Epithelial cell of proximal tubule (primary cell): ENCODE results near the gene SCFD2. TPM values are rescaled to one million over a fixed set of nuclear protein-coding genes. Genes with fewer than 3 reads are reported as not detected.
"Not testable (repeated sequence)": the region's sequence is repeated elsewhere in the genome, so short reads cannot be mapped to it uniquely, and the experiment has no call there.

Experiments used
- DNase-seq: peaks from one replicate; pipeline ENCODE4 v3.0.0-alpha.2; 2011; ENCODE audit warnings: low read depth
- H3K4me3 ChIP-seq: 2 replicates; pipeline ENCODE4 v1.5.1; 2011; ENCODE audit warnings: low read depth, mild to moderate bottlenecking, low read length
- total RNA-seq: library from RNA; depleted of rRNA; stranded (reverse); fragments of >200 nt; gene quantifications from 2 replicates; pipeline ENCODE4 v1.2.3, GENCODE V29; 2015
- TF ChIP-seq, protein P1 (sequence below): conservative IDR thresholded peaks from 2 replicates; pipeline ENCODE4 v1.5.1; 2012; ENCODE audit warnings: low read depth, mild to moderate bottlenecking, low read length

The SCFD2 gene
- total RNA-seq, 1 donor from 2014 or later, result 8.9 TPM

DNA sequence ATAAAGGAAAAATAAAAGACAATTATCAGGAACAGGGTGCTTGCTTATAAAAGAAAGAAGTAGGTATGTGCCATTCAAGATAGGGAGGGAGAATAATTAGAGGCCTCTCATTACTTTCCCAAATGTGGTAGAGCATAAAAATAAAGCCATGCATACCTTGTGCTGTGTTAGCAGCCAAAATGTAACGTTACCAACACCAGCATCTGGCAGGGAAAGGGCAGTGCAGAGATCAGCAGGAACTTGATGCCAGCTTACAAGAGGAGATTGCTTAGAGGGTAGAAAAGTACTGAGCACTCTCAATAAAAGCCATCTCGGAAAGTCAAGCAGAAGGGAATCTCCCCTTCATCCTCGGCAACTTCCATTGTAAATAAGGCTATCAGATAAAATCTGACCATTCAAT, 308.2 kb downstream of the SCFD2 start:
- DNase-seq, result no peak
- TF ChIP-seq, protein P1, sequence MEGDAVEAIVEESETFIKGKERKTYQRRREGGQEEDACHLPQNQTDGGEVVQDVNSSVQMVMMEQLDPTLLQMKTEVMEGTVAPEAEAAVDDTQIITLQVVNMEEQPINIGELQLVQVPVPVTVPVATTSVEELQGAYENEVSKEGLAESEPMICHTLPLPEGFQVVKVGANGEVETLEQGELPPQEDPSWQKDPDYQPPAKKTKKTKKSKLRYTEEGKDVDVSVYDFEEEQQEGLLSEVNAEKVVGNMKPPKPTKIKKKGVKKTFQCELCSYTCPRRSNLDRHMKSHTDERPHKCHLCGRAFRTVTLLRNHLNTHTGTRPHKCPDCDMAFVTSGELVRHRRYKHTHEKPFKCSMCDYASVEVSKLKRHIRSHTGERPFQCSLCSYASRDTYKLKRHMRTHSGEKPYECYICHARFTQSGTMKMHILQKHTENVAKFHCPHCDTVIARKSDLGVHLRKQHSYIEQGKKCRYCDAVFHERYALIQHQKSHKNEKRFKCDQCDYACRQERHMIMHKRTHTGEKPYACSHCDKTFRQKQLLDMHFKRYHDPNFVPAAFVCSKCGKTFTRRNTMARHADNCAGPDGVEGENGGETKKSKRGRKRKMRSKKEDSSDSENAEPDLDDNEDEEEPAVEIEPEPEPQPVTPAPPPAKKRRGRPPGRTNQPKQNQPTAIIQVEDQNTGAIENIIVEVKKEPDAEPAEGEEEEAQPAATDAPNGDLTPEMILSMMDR, result no peak
- H3K4me3 ChIP-seq, result no peak overlapping the region

DNA sequence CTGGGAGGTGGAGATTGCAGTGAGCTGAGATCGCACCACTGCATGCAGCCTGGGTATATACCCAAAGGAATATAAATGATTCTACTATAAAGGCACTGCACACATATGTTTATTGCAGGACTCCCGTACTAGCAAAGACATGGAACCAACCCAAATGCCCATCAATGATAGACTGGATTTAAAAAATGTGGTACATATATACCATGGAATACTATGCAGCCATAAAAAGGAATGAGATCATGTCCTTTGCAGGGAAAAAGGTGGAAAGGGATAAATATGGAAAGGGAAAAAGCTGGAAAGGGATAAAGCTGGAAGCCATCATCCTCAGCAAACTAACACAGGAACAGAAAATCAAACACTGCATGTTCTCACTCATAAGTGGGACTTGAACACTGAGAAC, 308.8 kb downstream of the SCFD2 start:
- H3K4me3 ChIP-seq, DNase-seq: not testable (repeated sequence)

DNA sequence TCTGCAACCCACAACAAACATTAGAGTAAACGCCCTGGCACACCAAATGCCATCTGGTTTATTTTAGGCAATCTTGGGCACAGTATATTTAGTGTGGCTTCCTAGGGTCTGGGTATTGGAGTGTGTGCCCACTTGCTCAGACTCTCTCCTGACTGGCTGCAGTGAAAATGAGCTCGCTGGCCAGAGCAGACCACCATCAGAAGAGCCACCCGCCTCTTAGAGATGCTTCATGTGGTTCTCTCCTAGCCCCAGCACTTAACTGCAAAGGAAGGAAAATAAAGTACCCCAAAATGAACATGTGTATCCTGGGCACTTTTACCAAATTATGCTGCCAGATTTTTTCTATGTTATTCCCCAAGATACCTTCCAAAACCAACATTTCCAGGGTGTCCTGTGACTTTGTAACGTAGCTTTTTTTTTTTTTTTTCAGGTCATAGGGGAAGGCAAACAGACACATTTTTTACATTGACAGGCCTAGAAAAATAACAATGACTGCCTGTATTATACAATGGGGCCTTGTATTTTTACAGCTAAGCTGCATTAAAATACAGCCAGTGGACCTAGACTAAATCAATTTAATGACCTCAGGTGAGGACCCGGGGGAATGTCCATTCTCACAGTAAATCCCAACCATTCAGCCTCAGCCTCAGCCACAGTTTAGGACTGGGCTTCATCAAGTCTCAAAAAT, 310.0 kb downstream of the SCFD2 start:
- H3K4me3 ChIP-seq, result no peak overlapping the region
- DNase-seq, result no peak
- TF ChIP-seq, protein P1, result no peak

DNA sequence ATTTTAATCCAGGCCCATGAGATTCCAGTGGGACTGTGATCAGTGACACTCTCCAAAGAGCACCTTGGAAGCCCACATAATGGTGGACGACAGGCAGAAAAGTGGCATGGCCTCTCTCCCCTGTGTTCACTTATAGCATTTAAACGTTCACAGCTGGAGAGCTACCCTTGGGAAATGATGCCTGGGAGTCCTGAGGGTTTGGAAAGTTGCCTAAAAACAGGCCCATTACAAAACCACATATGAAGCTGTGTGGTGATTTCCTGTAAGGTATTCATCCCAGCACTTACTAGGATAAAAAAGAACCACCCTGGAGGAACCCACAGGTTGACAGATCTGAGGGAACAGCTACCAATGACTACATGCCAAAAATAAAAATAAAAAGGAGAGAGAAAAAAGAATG, 310.6 kb downstream of the SCFD2 start:
- TF ChIP-seq, protein P1, result no peak
- no peak for DNase-seq
- H3K4me3 ChIP-seq, result no peak overlapping the region

DNA sequence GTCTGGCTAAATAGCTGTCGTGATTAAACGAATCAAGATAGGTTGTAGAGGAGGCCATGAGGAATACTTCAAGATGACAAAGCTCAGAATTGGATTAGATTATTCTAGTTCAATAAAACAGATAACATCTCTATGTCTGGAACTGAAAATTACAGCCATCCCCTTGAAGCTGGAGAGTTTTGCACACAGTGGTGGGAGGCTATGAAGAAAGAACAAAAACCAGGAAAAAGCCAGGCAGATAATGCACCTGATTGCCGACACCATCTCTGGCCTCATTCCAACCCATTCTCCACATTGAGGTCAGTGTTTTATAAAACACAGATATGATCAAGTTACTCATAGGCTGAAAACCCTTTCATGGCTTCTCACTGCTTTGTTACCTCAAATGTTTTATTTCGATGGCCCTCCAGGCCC, 315.5 kb downstream of the SCFD2 start:
- DNase-seq, result no peak
- H3K4me3 ChIP-seq, result no peak overlapping the region
- TF ChIP-seq, protein P1, result no peak

DNA sequence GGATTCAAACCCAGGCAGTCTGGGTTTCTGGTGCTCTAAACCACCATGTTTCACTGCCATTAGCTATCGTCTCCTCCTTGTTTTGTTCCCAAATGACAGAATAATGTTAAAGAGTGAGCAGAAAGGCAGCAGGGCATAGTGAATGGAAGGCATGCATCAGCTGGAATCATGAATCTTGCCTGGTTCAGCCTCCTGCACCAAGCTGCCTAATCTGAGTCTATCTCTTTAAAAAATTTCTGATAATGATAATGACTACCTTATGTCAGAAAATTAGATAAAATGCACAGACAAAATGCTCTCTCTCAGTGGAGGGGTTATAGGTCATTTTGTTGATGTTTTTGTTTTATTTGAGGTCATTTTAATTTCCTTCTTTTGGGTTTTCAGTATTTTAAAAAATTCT, 316.3 kb downstream of the SCFD2 start:
- no peak for DNase-seq
- TF ChIP-seq, protein P1, result no peak

DNA sequence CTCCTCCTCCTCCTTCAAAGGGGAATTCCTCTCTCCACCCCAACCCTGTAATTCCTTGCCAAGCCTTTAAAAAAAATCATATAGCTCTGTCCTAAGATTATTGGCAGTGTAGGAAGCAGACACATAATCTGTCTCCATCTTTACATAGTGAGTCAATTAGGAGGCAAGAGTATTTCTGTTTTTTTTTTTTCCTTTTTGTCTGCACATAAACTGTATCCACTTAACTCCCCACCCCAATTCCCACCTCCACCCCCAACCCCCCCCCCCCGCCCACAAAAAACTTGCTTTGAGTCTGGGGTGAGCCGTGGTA, 321.3 kb downstream of the SCFD2 start:
- no peak for DNase-seq
- H3K4me3 ChIP-seq, result no peak overlapping the region
- TF ChIP-seq, protein P1, result no peak

More for the DNA sequence above, 316.3 kb downstream of the SCFD2 start:
- no peak overlapping the region for H3K4me3 ChIP-seq
